NB4 (cell line): ENCODE measurements around the gene CLEC2L.
A peak's percentile ranks its signal among the peaks of the same experiment; 100 is the strongest.

ENCODE experiments used
- DNase-seq: peaks from one replicate; pipeline ENCODE4 v3.0.0; 2010; ENCODE audit warnings: low read depth
- H3K4me3 ChIP-seq: one replicate; pipeline ENCODE4 v1.5.1; 2011; ENCODE audit warnings: mild to moderate bottlenecking, low read depth, low read length, moderate library complexity
- CTCF ChIP-seq: IDR thresholded peaks from one replicate; pipeline ENCODE4 v1.5.1; 2012; ENCODE audit warnings: low read depth, low read length
- MAX ChIP-seq: IDR thresholded peaks from 2 replicates; pipeline ENCODE4 v1.6.1; 2011; ENCODE audit warnings: low read depth, low read length
- MYC ChIP-seq: IDR thresholded peaks from 2 replicates; pipeline ENCODE4 v1.6.1; 2011; ENCODE audit warnings: low read depth, low read length
- POLR2A ChIP-seq: IDR thresholded peaks from 2 replicates; pipeline ENCODE4 v1.6.1; 2011; ENCODE audit warnings: mild to moderate bottlenecking; ENCODE audit not compliant: insufficient read length; ENCODE audit errors: extremely low read depth

The CLEC2L gene

GRCh38 chr7:139482122-139482521 is 41.4 kb upstream of the CLEC2L start:
- TF ChIP-seq MYC (no peak), MAX (no peak), POLR2A (no peak), CTCF (no peak)
- no peak overlapping the region for H3K4me3 ChIP-seq
- no peak for DNase-seq

GRCh38 chr7:139482662-139483466 is 40.6 kb upstream of the CLEC2L start:
- H3K4me3 ChIP-seq, result no peak overlapping the region
- no peak for TF ChIP-seq CTCF
- no peak for TF ChIP-seq POLR2A
- TF ChIP-seq MYC, result no peak
- no peak for TF ChIP-seq MAX
- peak; percentile 55 for DNase-seq

GRCh38 chr7:139487366-139488080 is 36.0 kb upstream of the CLEC2L start:
- DNase-seq, result no peak
- H3K4me3 ChIP-seq, result no peak overlapping the region
- TF ChIP-seq MAX (no peak), MYC (no peak), POLR2A (no peak), CTCF (no peak)

- H3K4me3 ChIP-seq, result no peak overlapping the region
- DNase-seq, result no peak
- TF ChIP-seq CTCF (no peak), POLR2A (no peak), MYC (no peak), MAX (no peak)
Observed at GRCh38 chr7:139488810-139489209, 34.7 kb upstream of the CLEC2L start.

GRCh38 chr7:139490130-139490529 is 33.4 kb upstream of the CLEC2L start:
- no peak overlapping the region for H3K4me3 ChIP-seq
- TF ChIP-seq CTCF (no peak), MYC (no peak)
- DNase-seq, result no peak
